ENCODE results near the gene POMP.
"Not testable (repeated sequence)": the region's sequence is repeated elsewhere in the genome, so short reads cannot be mapped to it uniquely, and the experiment has no call there.

Gene POMP

GRCh38 chr13:28637714-28638355 lies 21.1 kb upstream of the POMP start:
- no peak for DNase-seq (ENCODE audit: low read depth in 2 of 2, low spot score in 1 of 2)

GRCh38 chr13:28638756-28639155 lies 20.2 kb upstream of the POMP start:
- DNase-seq (ENCODE audit: low read depth in 2 of 2, low spot score in 1 of 2), result no peak

- no peak for DNase-seq (ENCODE audit: low read depth in 2 of 2, low spot score in 1 of 2)
Measured at GRCh38 chr13:28640861-28641599, 17.9 kb upstream of the POMP start.

- no peak for DNase-seq (ENCODE audit: low read depth in 2 of 2, low spot score in 1 of 2)
Measured at GRCh38 chr13:28641600-28641926, 17.4 kb upstream of the POMP start.

- no peak for DNase-seq (ENCODE audit: low read depth in 2 of 2, low spot score in 1 of 2)
Measured at GRCh38 chr13:28650284-28650683, 8.6 kb upstream of the POMP start.

- no peak for DNase-seq (ENCODE audit: low read depth in 2 of 2, low spot score in 1 of 2)
Measured at GRCh38 chr13:28651810-28652401, 7.0 kb upstream of the POMP start.

GRCh38 chr13:28653111-28653510 lies 5.8 kb upstream of the POMP start:
- DNase-seq (ENCODE audit: low read depth in 2 of 2, low spot score in 1 of 2), result no peak

- DNase-seq (ENCODE audit: low read depth in 2 of 2, low spot score in 1 of 2), result no peak
Measured at GRCh38 chr13:28654276-28654675, 4.7 kb upstream of the POMP start.

GRCh38 chr13:28655561-28655960 lies 3.4 kb upstream of the POMP start:
- DNase-seq (ENCODE audit: low read depth in 2 of 2, low spot score in 1 of 2), result no peak

GRCh38 chr13:28657784-28658538 lies 969 bp upstream of the POMP start:
- DNase-seq (ENCODE audit: low read depth in 2 of 2, low spot score in 1 of 2), result no peak

GRCh38 chr13:28658539-28658795 lies 463 bp upstream of the POMP start:
- no peak for DNase-seq (ENCODE audit: low read depth in 2 of 2, low spot score in 1 of 2)

GRCh38 chr13:28659621-28659970 lies 666 bp downstream of the POMP start:
- no peak for DNase-seq (ENCODE audit: low read depth in 2 of 2, low spot score in 1 of 2)

GRCh38 chr13:28666897-28667488 lies 8.1 kb downstream of the POMP start:
- no peak for DNase-seq (ENCODE audit: low read depth in 2 of 2, low spot score in 1 of 2)

GRCh38 chr13:28671126-28671792 lies 12.3 kb downstream of the POMP start:
- no peak for DNase-seq (ENCODE audit: low read depth in 2 of 2, low spot score in 1 of 2)

- DNase-seq (ENCODE audit: low read depth in 2 of 2, low spot score in 1 of 2), result no peak
Measured at GRCh38 chr13:28678809-28679208, 19.9 kb downstream of the POMP start.

GRCh38 chr13:28679628-28680027 lies 20.7 kb downstream of the POMP start:
- no peak for DNase-seq (ENCODE audit: low read depth in 2 of 2, low spot score in 1 of 2)

- DNase-seq (ENCODE audit: low read depth in 2 of 2, low spot score in 1 of 2), result no peak
Measured at GRCh38 chr13:28680541-28680940, 21.6 kb downstream of the POMP start.

GRCh38 chr13:28683169-28683568 lies 24.2 kb downstream of the POMP start:
- not testable (repeated sequence) for DNase-seq (ENCODE audit: low read depth in 2 of 2, low spot score in 1 of 2)

GRCh38 chr13:28684257-28684656 lies 25.3 kb downstream of the POMP start:
- DNase-seq (ENCODE audit: low read depth in 2 of 2, low spot score in 1 of 2), result no peak

GRCh38 chr13:28685114-28685513 lies 26.2 kb downstream of the POMP start:
- DNase-seq (ENCODE audit: low read depth in 2 of 2, low spot score in 1 of 2), result no peak

GRCh38 chr13:28685892-28686291 lies 27.0 kb downstream of the POMP start:
- DNase-seq (ENCODE audit: low read depth in 2 of 2, low spot score in 1 of 2), result no peak
